GM12873 (cell line): ENCODE results near the gene SQSTM1.

Source experiments
- TF ChIP-seq, protein P1 (sequence below): IDR thresholded peaks from 2 replicates; pipeline ENCODE4 v1.5.1; 2012; ENCODE audit warnings: low read depth, mild to moderate bottlenecking, moderate library complexity, low read length, control low read depth; ENCODE audit not compliant: insufficient read depth; ENCODE audit errors: missing control alignments

SQSTM1 gene

DNA sequence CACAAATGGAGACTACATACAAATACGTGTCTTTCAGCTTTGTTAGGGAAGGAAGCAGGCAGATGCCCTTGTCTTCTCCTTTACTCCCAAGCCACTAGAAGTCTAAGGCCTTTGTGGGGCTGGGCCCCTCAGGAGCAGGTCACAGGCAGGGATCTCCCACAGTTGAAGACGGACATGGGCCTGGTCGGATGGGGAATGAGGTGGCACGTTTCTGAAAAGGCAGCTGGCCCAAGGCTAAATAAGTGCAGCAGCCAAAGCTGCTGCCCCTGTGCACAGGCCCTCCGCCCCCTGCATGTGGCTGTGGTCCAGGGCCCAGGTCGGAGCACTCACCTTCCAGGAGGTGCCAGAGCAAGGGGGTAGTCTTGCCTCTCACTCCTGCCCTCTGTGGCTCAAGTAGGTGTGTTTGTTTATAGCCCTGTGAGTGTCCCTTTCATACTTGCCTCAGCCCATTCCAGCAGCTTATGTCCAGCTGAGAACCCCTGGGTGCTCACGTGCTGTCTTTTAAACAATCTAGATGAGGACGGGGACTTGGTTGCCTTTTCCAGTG, 1.8 kb downstream of the SQSTM1 start:
- TF ChIP-seq, protein P1, sequence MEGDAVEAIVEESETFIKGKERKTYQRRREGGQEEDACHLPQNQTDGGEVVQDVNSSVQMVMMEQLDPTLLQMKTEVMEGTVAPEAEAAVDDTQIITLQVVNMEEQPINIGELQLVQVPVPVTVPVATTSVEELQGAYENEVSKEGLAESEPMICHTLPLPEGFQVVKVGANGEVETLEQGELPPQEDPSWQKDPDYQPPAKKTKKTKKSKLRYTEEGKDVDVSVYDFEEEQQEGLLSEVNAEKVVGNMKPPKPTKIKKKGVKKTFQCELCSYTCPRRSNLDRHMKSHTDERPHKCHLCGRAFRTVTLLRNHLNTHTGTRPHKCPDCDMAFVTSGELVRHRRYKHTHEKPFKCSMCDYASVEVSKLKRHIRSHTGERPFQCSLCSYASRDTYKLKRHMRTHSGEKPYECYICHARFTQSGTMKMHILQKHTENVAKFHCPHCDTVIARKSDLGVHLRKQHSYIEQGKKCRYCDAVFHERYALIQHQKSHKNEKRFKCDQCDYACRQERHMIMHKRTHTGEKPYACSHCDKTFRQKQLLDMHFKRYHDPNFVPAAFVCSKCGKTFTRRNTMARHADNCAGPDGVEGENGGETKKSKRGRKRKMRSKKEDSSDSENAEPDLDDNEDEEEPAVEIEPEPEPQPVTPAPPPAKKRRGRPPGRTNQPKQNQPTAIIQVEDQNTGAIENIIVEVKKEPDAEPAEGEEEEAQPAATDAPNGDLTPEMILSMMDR, result no peak

DNA sequence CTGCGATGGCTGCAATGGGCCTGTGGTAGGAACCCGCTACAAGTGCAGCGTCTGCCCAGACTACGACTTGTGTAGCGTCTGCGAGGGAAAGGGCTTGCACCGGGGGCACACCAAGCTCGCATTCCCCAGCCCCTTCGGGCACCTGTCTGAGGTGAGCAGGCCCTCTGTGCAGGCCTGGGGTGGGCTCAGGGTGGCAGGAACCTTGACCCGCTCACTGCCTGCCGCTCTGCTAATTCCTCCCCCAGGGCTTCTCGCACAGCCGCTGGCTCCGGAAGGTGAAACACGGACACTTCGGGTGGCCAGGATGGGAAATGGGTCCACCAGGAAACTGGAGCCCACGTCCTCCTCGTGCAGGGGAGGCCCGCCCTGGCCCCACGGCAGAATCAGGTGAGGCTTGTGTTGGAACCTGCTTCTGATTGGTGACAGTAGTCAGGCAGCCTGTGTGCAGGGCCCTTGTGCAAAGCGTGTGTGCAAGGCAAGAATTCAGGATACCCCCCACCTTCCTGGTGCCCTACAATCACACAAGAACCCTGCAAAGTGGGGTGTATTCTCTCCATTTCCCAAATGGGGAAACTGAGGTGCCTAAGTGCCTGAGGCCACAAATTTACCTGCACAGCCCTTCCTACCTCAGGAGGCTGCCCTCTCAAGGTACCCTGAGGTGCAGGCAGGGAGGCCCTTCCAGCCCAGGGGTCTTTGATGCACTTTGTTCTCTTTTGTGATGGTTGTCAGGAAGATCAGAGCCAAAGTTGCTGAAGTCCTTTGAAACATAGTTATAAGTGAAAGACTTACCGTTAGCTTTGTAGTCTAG, 3.4 kb downstream of the SQSTM1 start:
- TF ChIP-seq, protein P1, result no peak

DNA sequence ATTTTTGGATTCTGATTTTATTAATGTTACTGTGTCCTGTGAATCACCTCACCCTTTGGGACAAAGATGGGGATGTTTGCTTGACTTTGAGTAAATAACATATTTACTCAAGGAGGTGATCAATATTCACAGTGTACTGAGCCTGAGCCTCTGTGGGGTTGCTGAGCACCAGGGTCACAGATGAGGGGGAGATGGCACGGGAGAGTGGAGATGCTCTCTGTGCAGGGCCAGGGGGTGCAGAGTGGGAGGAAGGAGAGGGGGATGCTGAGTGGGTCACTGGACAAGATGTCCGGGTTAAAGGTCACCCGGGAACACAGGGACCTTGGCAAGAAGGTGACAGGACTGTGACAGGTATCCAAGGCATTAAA, 4.0 kb downstream of the SQSTM1 start:
- TF ChIP-seq, protein P1, result no peak

DNA sequence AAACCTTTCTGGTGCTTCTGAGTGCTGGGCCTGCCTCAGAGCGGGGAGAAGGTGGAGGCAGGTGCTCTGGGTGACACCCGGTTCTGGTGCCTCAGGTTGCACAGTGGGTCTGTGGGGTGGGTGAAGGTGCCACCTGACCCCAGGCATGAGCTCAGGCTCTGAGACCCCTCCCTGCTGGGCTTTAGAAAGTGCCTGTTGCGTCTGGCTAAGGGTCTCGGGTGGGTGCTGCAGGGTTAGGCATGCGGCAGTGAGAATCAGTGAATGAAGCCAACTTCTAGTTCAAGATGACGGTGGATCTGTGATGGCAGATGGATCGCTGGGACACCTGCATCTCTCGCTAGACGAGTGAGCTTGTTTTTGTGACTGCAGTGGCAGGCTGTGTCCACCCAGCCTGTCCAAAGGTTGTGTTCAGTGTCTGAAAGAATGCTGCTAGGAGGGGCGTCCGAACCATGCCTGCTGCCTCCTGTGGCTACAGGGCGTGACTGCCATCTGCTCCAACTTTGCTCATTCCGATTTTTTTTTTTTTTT, 5.0 kb downstream of the SQSTM1 start:
- TF ChIP-seq, protein P1, result no peak

DNA sequence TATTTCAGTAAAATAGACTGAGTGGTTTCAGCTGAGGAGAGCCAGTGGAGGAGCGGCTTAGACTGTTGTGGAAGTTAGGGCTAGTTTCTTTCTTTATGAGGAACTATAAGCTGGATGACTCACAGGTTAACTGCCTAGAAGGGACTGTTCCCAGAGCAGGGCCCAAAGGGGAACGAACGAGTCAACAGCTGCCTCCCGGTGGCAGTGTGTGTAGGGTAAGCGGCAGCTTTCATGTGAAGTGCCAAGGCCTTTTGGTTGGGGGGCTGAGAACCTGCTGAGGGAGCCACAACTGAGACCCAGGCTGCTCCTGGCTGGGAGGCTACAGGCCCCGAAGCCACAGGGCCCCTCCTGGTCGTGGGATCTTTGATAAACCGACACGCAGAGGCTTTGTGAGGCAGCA, 7.0 kb downstream of the SQSTM1 start:
- TF ChIP-seq, protein P1, result no peak

DNA sequence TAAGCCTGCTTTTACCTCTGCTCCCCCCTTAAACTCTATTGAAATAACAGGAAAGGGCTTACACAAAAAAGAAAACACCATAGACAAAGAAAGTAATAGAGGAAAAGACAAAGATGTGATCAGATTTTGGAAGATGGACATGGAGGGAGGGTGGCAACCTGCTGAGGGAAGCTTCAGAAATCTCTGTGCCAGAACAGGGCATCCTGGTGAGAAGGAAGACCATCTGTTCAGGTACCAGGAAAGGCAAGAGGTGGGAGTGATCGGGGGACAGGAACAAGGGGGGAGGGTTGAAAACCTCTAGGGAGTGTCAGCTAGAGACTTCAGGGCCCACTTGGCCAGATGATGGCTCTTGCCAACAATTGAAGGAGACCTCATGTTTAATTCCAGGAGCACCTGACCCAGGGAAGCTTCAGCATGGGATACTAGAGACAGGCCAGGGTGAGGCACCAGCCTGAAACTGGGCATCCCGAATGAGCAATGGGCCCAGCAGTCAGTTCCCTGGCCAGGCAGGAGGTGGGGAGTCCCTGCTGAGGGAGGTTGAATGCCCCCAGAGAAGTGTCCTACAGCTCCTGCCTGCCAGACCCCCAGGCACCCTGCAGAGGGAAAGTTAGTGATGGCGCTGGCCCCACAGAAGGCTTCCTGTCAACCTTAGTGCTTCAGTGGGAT, 8.2 kb downstream of the SQSTM1 start:
- TF ChIP-seq, protein P1, result no peak
